ENCODE measurements around the gene TMEM258.

TMEM258 gene

DNA sequence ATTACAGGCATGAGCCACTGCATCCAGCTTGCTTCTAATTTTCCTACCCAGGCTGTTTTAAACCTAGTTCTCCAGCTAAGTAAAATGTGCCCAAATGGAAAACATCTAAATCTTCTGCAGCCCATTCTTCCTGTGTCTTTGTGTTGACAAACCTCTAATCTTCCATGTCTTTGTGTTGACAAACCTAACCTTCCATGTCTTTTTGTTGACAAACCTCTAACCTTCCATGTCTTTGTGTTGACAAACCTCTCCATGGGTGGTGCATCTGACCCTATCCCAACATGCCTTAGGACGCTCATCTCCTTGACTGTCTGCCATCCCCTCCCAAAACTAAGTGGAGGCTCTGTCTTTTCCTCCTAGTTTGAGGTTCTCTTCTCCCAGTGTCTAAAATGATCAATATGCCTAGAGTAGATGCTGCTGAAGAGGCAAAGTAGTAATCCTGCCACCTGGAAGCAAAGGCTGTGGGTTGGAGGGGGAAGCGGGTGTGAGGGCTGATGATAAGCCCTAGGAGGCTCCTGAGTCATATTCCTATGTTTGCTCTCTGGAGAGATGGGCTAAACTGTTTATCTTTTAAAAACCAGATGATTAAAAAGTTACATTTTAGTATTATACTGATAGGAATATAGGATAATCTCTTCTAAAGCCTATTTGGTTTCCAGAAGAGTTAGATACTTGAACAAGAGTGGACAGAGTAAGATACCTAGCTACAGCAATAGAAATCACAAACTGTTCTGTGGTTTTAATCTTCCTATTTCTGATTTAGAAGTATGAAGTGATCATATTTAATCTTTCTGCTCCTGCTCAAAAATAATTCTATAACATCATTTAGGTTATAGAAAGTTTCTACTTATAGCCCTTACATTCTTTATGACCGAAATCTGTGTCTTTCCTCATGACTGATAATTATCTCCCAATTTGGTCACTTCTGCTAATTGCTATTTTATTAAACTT, 8.2 kb upstream of the TMEM258 start:
- Histone ChIP-seq H3K4me1 (ENCODE audit: control insufficient read depth, insufficient read depth, low read length) (no peaks in the 10 kb centered on the region), H3K27me3 (ENCODE audit: control insufficient read depth, insufficient read depth, low read length) (no peaks in the 10 kb centered on the region), H3K9me3 (ENCODE audit: control insufficient read depth, low read length) (no peaks in the 10 kb centered on the region), H3K9ac (ENCODE audit: low read length) (no peak overlapping the region), H3K36me3 (ENCODE audit: control insufficient read depth, insufficient read depth, low read length) (no peaks in the 10 kb centered on the region), H3K4me3 (ENCODE audit: low read length) (no peak overlapping the region)

- no peaks in the 10 kb centered on the region for H3K36me3 ChIP-seq (ENCODE audit: control insufficient read depth, insufficient read depth, low read length)
- H3K27me3 ChIP-seq (ENCODE audit: control insufficient read depth, insufficient read depth, low read length): no peaks in the 10 kb centered on the region
- no peaks in the 10 kb centered on the region for H3K4me1 ChIP-seq (ENCODE audit: control insufficient read depth, insufficient read depth, low read length)
- H3K4me3 ChIP-seq (ENCODE audit: low read length): no peak overlapping the region
- no peaks in the 10 kb centered on the region for H3K9me3 ChIP-seq (ENCODE audit: control insufficient read depth, low read length)
- H3K9ac ChIP-seq (ENCODE audit: low read length): no peak overlapping the region
Measured at GRCh38 chr11:61799665-61800284, 7.4 kb upstream of the TMEM258 start.

GRCh38 chr11:61797263-61797944, 5.0 kb upstream of the TMEM258 start:
- H3K9me3 ChIP-seq (ENCODE audit: control insufficient read depth, low read length): no peaks in the 10 kb centered on the region
- no peaks in the 10 kb centered on the region for H3K36me3 ChIP-seq (ENCODE audit: control insufficient read depth, insufficient read depth, low read length)
- H3K9ac ChIP-seq (ENCODE audit: low read length): no peak overlapping the region
- no peaks in the 10 kb centered on the region for H3K27me3 ChIP-seq (ENCODE audit: control insufficient read depth, insufficient read depth, low read length)
- H3K4me3 ChIP-seq (ENCODE audit: low read length): no peak overlapping the region
- H3K4me1 ChIP-seq (ENCODE audit: control insufficient read depth, insufficient read depth, low read length): peaks cover 8% of the 10 kb centered on the region

GRCh38 chr11:61795876-61796526, 3.6 kb upstream of the TMEM258 start:
- peaks cover 16% of the 10 kb centered on the region for H3K4me1 ChIP-seq (ENCODE audit: control insufficient read depth, insufficient read depth, low read length)
- no peak overlapping the region for H3K4me3 ChIP-seq (ENCODE audit: low read length)
- H3K9ac ChIP-seq (ENCODE audit: low read length): no peak overlapping the region
- no peaks in the 10 kb centered on the region for H3K9me3 ChIP-seq (ENCODE audit: control insufficient read depth, low read length)
- no peaks in the 10 kb centered on the region for H3K36me3 ChIP-seq (ENCODE audit: control insufficient read depth, insufficient read depth, low read length)
- H3K27me3 ChIP-seq (ENCODE audit: control insufficient read depth, insufficient read depth, low read length): no peaks in the 10 kb centered on the region

- H3K9ac ChIP-seq (ENCODE audit: low read length): no peak overlapping the region
- H3K36me3 ChIP-seq (ENCODE audit: control insufficient read depth, insufficient read depth, low read length): no peaks in the 10 kb centered on the region
Measured at GRCh38 chr11:61795459-61795858, 3.1 kb upstream of the TMEM258 start.

GRCh38 chr11:61794579-61794978, 2.2 kb upstream of the TMEM258 start:
- peaks cover 16% of the 10 kb centered on the region for H3K4me1 ChIP-seq (ENCODE audit: control insufficient read depth, insufficient read depth, low read length)
- no peaks in the 10 kb centered on the region for H3K9me3 ChIP-seq (ENCODE audit: control insufficient read depth, low read length)
- no peaks in the 10 kb centered on the region for H3K27me3 ChIP-seq (ENCODE audit: control insufficient read depth, insufficient read depth, low read length)

More at GRCh38 chr11:61795459-61795858, 3.1 kb upstream of the TMEM258 start:
- Histone ChIP-seq H3K4me3 (ENCODE audit: low read length) (no peak overlapping the region), H3K4me1 (ENCODE audit: control insufficient read depth, insufficient read depth, low read length) (peaks cover 16% of the 10 kb centered on the region), H3K27me3 (ENCODE audit: control insufficient read depth, insufficient read depth, low read length) (no peaks in the 10 kb centered on the region), H3K9me3 (ENCODE audit: control insufficient read depth, low read length) (no peaks in the 10 kb centered on the region)

DNA sequence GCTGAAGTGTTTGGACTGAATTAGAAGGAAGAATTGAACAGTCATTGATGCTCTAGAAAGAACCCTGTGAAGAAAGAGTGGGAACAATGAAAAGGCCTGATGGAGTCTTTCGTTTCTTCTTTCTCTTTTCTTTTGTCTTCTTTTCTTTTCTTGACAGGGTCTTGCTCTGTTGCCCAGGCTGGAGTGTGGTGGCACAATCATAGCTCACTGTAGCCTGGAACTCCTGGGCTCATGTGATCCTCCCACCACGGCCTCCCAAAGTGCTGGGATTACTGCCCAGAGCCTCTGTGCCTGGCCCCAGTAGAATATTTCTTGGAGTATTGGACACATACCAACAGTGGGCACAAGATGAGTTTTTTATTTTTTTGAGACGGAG, 1.4 kb upstream of the TMEM258 start:
- Histone ChIP-seq H3K4me1 (ENCODE audit: control insufficient read depth, insufficient read depth, low read length) (peaks cover 16% of the 10 kb centered on the region), H3K4me3 (ENCODE audit: low read length) (no peak overlapping the region), H3K9me3 (ENCODE audit: control insufficient read depth, low read length) (no peaks in the 10 kb centered on the region), H3K27me3 (ENCODE audit: control insufficient read depth, insufficient read depth, low read length) (no peaks in the 10 kb centered on the region), H3K36me3 (ENCODE audit: control insufficient read depth, insufficient read depth, low read length) (no peaks in the 10 kb centered on the region), H3K9ac (ENCODE audit: low read length) (no peak overlapping the region)

More at GRCh38 chr11:61794579-61794978, 2.2 kb upstream of the TMEM258 start:
- Histone ChIP-seq H3K36me3 (ENCODE audit: control insufficient read depth, insufficient read depth, low read length) (no peaks in the 10 kb centered on the region), H3K4me3 (ENCODE audit: low read length) (no peak overlapping the region), H3K9ac (ENCODE audit: low read length) (no peak overlapping the region)

DNA sequence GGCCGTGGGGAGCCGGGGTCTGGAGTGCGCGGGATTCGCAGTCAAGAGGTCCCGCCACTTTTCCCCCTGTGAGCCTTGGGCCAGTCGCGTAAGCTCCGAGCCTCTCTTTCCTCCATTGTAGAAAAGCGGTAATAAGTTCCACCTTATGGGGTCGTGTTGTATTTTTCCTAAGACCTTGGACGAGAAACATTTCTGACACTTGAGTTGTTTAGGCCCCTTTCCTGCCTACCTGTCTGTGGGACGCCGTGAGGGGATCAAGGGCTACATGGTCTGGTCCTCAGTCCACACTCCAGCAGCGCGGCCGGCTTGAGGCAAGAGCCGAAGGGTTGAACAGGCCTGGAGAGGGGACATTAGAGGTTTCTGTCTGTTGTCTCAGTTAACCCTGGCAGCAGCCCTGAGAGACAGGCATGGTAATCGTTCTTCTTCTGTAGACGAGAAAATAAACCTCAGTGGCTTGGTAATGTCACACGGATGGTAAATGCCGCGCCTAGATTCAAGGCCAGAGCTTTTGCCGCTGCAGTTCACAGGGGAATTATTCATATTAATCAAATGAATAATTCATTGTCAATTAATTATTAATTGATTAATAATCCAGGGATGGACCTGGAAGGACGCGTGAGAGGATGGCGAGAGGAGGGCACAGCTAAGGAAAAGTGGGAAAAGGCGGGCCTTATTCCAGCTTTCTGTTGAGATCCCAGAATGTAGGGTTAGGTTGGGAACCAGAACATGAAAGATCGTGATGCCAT, 857 bp upstream of the TMEM258 start:
- H3K27me3 ChIP-seq (ENCODE audit: control insufficient read depth, insufficient read depth, low read length): no peaks in the 10 kb centered on the region
- peaks cover 21% of the 10 kb centered on the region for H3K4me1 ChIP-seq (ENCODE audit: control insufficient read depth, insufficient read depth, low read length)
- H3K9ac ChIP-seq (ENCODE audit: low read length): peak overlapping the region; percentile 97
- no peaks in the 10 kb centered on the region for H3K9me3 ChIP-seq (ENCODE audit: control insufficient read depth, low read length)
- H3K36me3 ChIP-seq (ENCODE audit: control insufficient read depth, insufficient read depth, low read length): no peaks in the 10 kb centered on the region
- peak overlapping the region; percentile 89 for H3K4me3 ChIP-seq (ENCODE audit: low read length)

- Histone ChIP-seq H3K4me3 (ENCODE audit: low read length) (peak overlapping the region; percentile 89), H3K4me1 (ENCODE audit: control insufficient read depth, insufficient read depth, low read length) (peaks cover 26% of the 10 kb centered on the region), H3K27me3 (ENCODE audit: control insufficient read depth, insufficient read depth, low read length) (no peaks in the 10 kb centered on the region), H3K9ac (ENCODE audit: low read length) (peak overlapping the region; percentile 97), H3K9me3 (ENCODE audit: control insufficient read depth, low read length) (no peaks in the 10 kb centered on the region), H3K36me3 (ENCODE audit: control insufficient read depth, insufficient read depth, low read length) (peaks cover 3% of the 10 kb centered on the region)
Measured at GRCh38 chr11:61791737-61792309, 576 bp downstream of the TMEM258 start.

- Histone ChIP-seq H3K27me3 (ENCODE audit: control insufficient read depth, insufficient read depth, low read length) (no peaks in the 10 kb centered on the region), H3K36me3 (ENCODE audit: control insufficient read depth, insufficient read depth, low read length) (peaks cover 10% of the 10 kb centered on the region), H3K4me3 (ENCODE audit: low read length) (no peak overlapping the region), H3K9me3 (ENCODE audit: control insufficient read depth, low read length) (no peaks in the 10 kb centered on the region), H3K4me1 (ENCODE audit: control insufficient read depth, insufficient read depth, low read length) (peaks cover 19% of the 10 kb centered on the region), H3K9ac (ENCODE audit: low read length) (no peak overlapping the region)
Measured at GRCh38 chr11:61787928-61788491, 4.4 kb downstream of the TMEM258 start.
